Fibroblast of upper back skin (primary cell): ENCODE measurements around the gene VIM.

Experiments used
- DNase-seq: peaks from one replicate; pipeline ENCODE4 v3.0.0-alpha.2; 2013

The VIM gene

DNA sequence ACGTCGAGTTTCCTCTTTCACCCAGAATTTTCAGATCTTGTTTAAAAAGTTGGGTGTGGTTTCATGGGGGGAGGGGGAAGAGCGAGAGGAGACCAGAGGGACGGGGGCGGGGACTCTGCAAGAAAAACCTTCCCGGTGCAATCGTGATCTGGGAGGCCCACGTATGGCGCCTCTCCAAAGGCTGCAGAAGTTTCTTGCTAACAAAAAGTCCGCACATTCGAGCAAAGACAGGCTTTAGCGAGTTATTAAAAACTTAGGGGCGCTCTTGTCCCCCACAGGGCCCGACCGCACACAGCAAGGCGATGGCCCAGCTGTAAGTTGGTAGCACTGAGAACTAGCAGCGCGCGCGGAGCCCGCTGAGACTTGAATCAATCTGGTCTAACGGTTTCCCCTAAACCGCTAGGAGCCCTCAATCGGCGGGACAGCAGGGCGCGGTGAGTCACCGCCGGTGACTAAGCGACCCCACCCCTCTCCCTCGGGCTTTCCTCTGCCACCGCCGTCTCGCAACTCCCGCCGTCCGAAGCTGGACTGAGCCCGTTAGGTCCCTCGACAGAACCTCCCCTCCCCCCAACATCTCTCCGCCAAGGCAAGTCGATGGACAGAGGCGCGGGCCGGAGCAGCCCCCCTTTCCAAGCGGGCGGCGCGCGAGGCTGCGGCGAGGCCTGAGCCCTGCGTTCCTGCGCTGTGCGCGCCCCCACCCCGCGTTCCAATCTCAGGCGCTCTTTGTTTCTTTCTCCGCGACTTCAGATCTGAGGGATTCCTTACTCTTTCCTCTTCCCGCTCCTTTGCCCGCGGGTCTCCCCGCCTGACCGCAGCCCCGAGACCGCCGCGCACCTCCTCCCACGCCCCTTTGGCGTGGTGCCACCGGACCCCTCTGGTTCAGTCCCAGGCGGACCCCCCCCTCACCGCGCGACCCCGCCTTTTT is at the start of gene VIM:
VIM (plus strand) TSS at position 151 of the 925 bp plus-strand sequence. CDS start 1,182 bp downstream, outside the sequence.
- peak; percentile 97 for DNase-seq

DNA sequence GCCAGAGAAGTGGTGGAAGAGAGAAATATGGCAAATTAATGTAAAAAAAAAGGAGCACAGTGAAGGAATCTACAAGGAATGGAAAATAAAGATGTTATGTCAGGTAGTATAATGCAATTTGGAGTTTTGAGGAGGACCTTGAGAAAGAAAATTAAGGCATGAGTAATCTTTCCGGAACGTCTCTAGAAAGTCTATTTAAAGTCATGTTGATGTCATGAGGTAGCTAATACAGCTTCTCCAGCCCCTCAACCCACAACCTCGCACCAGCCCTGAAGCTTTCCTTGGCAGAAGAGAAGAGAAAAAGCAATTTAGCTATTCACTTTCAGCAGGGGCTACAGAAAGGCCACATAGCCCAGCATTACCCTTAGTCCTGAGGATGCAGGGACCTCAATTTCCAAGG is 49.0 kb upstream of the VIM start:
- DNase-seq = peak; percentile 62

- DNase-seq = peak; percentile 14
Observed at GRCh38 chr10:17181110-17181509, 46.9 kb upstream of the VIM start.

DNA sequence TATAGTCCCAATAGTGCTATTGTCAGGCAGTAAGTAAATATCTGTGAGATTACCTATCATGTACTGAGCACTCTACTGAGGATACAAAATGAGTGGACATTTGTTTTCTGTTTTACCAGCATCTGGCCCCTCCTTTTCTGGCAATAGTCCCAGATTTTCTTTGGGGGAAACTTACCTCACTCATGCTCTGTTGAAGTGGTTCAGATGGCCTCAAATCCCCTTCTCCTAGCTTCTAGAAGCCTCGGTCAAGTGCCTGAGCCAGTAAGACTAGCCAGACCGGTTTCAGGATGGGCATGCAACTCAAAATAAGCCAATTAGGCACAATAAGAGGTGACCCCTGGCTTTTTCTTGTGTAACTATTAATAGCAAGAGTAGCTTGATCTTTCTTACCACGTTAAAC is 46.3 kb upstream of the VIM start:
- DNase-seq = peak; percentile 17

DNA sequence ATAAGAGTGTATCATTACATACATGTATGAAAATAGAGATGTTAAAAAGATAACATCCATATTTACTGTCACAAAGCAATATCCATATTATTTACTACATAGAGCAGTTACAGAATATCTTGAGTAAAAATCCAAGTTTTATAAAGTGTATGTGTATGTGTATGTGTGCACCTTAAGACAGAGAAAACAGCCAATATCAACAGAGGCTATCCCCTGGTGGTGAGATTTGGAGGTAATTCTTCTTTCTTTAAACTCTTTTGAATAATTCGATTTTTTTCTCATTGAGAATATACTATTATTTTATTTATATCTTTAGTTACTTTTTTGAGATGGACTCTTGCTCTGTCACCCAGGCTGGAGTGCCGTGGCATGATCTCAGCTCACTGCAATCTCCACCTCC is 44.9 kb upstream of the VIM start:
- no peak for DNase-seq

DNA sequence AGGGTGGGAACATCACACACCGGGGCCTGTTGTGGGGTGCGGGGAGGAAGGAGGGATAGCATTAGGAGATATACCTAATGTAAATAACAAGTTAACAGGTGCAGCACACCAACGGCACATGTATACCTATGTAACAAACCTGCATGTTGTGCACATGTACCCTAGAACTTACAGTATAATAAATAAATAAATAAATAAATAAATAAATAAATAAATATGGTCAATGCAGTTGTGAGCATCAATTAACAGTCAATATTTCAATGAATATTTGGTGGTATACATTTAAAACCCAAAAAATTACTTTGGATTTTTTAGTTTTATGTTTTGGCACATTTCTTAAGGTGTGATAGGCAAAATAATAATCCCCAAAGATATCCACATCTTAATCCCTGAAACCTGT is 42.2 kb upstream of the VIM start:
- DNase-seq = no peak

DNA sequence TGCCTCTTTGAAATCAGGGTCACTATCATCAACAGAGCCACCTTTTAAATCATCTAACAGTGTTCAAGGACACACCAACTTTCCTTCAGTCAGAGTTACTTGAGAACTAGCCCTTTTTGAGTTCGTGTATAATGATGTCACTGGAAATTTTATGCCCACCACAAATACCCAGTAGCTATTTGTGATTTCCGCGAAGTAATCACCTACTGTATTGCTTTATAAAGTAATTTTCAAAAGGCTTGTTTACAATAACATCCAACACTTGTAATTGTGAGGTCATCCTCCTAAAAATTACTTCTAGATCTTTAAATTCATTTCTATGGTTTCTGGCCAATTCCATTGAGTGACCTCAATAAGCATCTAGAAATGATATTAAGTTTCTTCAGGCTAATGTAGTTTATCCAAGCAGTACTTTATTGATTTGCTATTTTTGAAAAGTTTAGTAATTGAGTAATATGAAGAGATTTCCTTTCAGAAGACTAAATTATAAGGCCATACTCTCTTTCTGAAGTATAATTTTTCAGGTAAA is 39.3 kb upstream of the VIM start:
- DNase-seq = no peak

- no peak for DNase-seq
Observed at GRCh38 chr10:17190602-17191001, 37.4 kb upstream of the VIM start.

- no peak for DNase-seq
Observed at GRCh38 chr10:17195083-17195482, 33.0 kb upstream of the VIM start.

- DNase-seq = no peak
Observed at GRCh38 chr10:17196045-17196444, 32.0 kb upstream of the VIM start.

- no peak for DNase-seq
Observed at GRCh38 chr10:17196573-17196972, 31.5 kb upstream of the VIM start.

DNA sequence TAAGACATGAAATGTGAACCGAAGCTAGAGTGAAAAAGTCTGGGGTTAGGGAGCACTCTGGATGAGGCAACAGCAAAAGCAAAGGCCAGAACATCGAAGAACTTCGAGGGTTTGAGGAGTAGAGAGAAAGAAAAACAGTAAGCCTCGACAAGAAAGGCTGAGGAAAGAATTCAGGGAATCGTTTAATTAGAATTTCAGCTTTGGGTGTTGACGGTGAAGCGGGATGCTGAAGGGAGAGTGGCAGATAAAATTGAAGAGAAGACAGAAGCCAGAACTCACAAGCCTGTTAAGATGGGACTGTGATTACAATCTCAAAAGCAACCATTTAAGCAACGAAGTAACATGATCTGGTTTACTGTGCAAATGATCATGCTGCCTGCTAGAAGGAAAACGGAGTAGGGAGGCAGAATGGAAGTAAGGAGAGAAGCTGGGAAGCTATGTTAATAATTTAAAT is 28.7 kb upstream of the VIM start:
- peak; percentile 57 for DNase-seq

- no peak for DNase-seq
Observed at GRCh38 chr10:17200001-17200911, 27.8 kb upstream of the VIM start.

- DNase-seq = peak; percentile 92
Observed at GRCh38 chr10:17200912-17201793, 26.9 kb upstream of the VIM start, which contains the start of gene TRDMT1. Gene TRDMT1, minus strand, starts transcription at chr10:17201672. Its CDS starts 38 bp downstream, at chr10:17201634.

- no peak for DNase-seq
Observed at GRCh38 chr10:17201794-17202116, 26.3 kb upstream of the VIM start.

DNA sequence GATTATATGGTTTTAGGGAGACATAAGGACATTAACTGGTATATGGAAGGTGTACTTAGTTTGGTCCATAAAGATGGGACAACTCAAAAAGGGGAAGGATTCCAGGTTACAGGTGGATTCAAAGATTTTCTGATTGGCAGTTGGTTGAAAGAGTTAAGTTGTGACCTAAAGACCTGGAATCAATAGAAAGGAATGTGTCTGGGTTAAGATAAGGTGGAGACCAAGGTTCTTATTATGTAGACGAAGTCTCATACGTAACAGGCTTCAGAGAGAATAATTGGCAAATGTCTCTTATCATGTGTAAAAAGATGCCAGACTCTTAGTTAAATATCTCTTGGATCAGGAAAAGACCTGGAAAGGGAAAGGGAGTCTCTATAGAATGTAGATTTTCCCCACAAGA is 25.5 kb upstream of the VIM start:
- no peak for DNase-seq

DNA sequence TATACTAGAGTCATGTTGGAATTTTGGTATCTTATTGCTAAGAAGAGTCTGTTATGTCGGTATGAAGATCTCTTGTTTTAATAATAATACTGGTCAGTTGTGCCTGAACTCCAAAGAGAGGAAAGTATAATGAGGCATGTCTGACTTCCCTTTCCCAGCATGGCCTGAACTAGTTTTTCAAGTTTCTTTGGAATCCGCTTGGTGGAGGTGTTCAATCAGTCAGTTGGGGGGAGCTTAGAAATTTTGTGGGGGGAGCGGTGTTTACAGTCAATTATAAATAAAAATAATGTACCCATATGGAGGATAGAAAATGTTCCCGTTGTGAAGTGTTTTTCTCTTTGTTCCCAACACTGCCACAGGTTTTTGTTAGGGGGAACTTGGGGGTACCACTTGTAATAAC is 25.0 kb upstream of the VIM start:
- no peak for DNase-seq

GRCh38 chr10:17203416-17203815 is 24.6 kb upstream of the VIM start:
- DNase-seq = no peak

DNA sequence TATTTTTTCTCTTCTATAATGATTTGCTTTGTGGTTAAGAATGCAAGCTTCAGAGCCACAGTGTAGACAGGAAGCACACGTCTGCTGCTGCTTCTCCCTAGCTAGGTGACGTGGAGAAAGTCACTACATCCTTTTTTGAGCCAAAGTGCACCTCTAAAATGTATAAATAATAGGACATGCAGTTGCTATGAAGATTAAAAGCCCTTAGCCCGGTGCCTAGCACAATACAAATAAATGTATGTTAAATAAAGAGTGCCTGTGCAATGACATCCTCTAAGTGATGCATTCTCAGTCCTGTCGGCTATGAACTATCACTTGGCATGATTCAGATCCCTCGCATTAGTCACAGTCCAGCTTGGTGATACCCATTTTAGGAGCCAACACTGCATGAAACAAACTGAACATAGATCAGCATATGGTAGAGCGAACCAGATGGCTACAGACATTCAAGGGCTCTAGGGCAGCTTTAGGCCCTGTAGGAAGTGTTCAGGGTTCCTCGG is 21.8 kb upstream of the VIM start:
- DNase-seq = peak; percentile 88

DNA sequence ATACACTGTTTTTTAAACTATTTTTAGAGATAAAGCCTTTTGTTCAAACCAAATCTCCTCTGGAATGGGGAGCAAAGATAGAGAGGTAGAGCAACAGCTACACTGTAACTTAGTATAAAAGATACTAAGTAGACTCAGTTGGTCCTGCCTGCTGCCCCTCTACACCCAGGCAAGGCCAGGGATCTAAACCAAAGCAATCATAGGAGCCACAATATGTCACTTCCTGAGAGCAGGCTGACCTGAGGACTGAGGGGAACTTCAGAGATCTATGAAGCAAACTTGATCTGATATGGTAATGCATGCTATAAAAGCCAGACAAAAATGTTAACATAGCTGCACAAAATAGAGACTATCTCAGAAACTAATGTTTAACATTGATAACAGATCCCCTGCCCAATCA is 19.6 kb upstream of the VIM start:
- no peak for DNase-seq

DNA sequence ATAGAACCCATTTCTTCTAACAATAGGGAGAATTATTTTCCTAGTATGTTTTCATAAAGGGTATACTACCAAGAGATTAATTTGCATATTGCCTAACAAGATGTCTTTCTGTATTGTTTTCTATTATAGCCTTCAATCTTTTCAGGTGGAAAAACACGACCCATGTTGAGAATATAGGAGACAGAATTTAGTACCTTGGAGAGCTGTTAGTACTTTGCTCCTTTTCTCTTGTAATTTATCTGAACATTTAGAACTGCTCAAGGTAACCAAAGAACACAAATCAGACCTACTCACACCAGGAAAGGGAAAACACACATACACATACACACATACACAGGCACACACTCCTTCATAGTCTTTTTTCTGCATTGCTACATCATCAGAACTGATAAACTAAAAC is 18.7 kb upstream of the VIM start:
- no peak for DNase-seq

- DNase-seq = peak; percentile 72
Observed at GRCh38 chr10:17209881-17210280, 18.2 kb upstream of the VIM start.
